GM12878 (cell line): ENCODE data around the gene EME2. TPM values are rescaled to one million over a fixed set of nuclear protein-coding genes. Genes with fewer than 3 reads are reported as not detected.

Experiments used
- ATAC-seq: fragments of 200-7000 bp; cut with Tn5 transposase; 3 replicates; pipeline ENCODE4 v1.9.1; 2020; ENCODE audit warnings: mild to moderate bottlenecking, moderate library complexity
- BruUV-seq: library from RNA; stranded (reverse); fragments of 400-500 nt; replicated peaks from 2 replicates; lab custom pipeline; 2021; lab: Mats Ljungman, UMichigan
- CTCF ChIA-PET: fragments of 300-600 bp; sonication (Branson Sonifier 250); formaldehyde crosslinking; extraction: SDS; loops from one replicate; lab custom pipeline; 2021; ENCODE audit warnings: inconsistent platforms; lab: Yijun Ruan, JAX
- POLR2A ChIA-PET: fragments of 350-600 bp; formaldehyde crosslinking; extraction: SDS; loops from one replicate; lab custom pipeline; 2021; ENCODE audit warnings: inconsistent platforms; lab: Charles Lee
- RAD21 ChIA-PET: fragments of 300-600 bp; sonication (Branson Sonifier 250); formaldehyde crosslinking; loops from one replicate; lab custom pipeline; 2023; ENCODE audit warnings: antibody characterized with exemption; ENCODE audit not compliant: unreplicated experiment; lab: Charles Lee
- SMC1A ChIA-PET: fragments of 300-600 bp; sonication (Branson Sonifier 250); formaldehyde crosslinking; loops from one replicate; lab custom pipeline; 2023; ENCODE audit not compliant: unreplicated experiment, uncharacterized antibody; lab: Charles Lee
- DNase-seq: peaks from one replicate; pipeline ENCODE4 v3.0.0-alpha.2; 2011; ENCODE audit warnings: low read depth, low spot score
- FAIRE-seq: peaks from 3 replicates; lab custom pipeline; 2011; peaks lifted over from hg19 to GRCh38; lab: Jason Lieb, UNC
- H2AFZ ChIP-seq: 2 replicates; pipeline ENCODE4 v1.6.0; 2011; ENCODE audit warnings: low read depth, low read length, control low read depth; ENCODE audit not compliant: control insufficient read depth
- H3K27ac ChIP-seq: 2 replicates; pipeline ENCODE4 v1.5.1; 2011; ENCODE audit warnings: control low read depth; ENCODE audit not compliant: control insufficient read depth, insufficient read depth
- H3K27me3 ChIP-seq, 2 experiments: replicated peaks in 1 of 2; 2 replicates each; pipeline versions ENCODE4 v1.6.0 to v1.6.1; 2011; ENCODE audit warnings: low read length in 1 of 2; ENCODE audit not compliant: control insufficient read depth in 2 of 2, insufficient read depth in 2 of 2
- H3K36me3 ChIP-seq, 2 experiments: 2 replicates each; pipeline ENCODE4 v1.5.1; 2011; ENCODE audit warnings: low read length in 1 of 2; ENCODE audit not compliant: control insufficient read depth in 2 of 2, insufficient read depth in 2 of 2
- H3K4me1 ChIP-seq: 2 replicates; pipeline ENCODE4 v1.6.1; 2011; ENCODE audit warnings: mild to moderate bottlenecking, low read length, moderate library complexity, mixed read lengths; ENCODE audit not compliant: control insufficient read depth, insufficient read depth
- H3K4me2 ChIP-seq: 2 replicates; pipeline ENCODE4 v1.6.0; 2011; ENCODE audit warnings: control low read depth; ENCODE audit not compliant: control insufficient read depth, insufficient read depth
- H3K4me3 ChIP-seq: fragments of 200-600 bp; sonication (generic); 2 replicates; pipeline ENCODE4 v1.5.1; 2016
- H3K79me2 ChIP-seq: 2 replicates; pipeline ENCODE4 v1.6.0; 2011; ENCODE audit warnings: low read length; ENCODE audit not compliant: control insufficient read depth, insufficient read depth
- H3K9ac ChIP-seq: 2 replicates; pipeline ENCODE4 v1.8.0; 2011; ENCODE audit warnings: low read length, control low read depth, mixed read lengths; ENCODE audit not compliant: control insufficient read depth, insufficient read depth
- H3K9me3 ChIP-seq: replicated peaks from 3 replicates; pipeline ENCODE4 v1.5.1; 2011; ENCODE audit warnings: mild to moderate bottlenecking, low read length; ENCODE audit not compliant: control insufficient read depth, insufficient read depth
- H4K20me1 ChIP-seq: 2 replicates; pipeline ENCODE4 v1.6.0; 2011; ENCODE audit not compliant: control insufficient read depth, insufficient read depth
- POLR2A ChIP-seq: IDR thresholded peaks from 2 replicates; pipeline ENCODE4 v1.6.1; 2011; ENCODE audit warnings: low read depth, mild to moderate bottlenecking, low read length
- POLR2AphosphoS5 ChIP-seq: IDR thresholded peaks from 2 replicates; pipeline ENCODE4 v1.6.1; 2011; ENCODE audit warnings: mild to moderate bottlenecking, low read length, inconsistent platforms
- SIX5 ChIP-seq: IDR thresholded peaks from 2 replicates; pipeline ENCODE4 v1.6.1; 2011; ENCODE audit warnings: mild to moderate bottlenecking, low read depth, low read length, moderate library complexity; ENCODE audit not compliant: severe bottlenecking
- TCF3 ChIP-seq: IDR thresholded peaks from 2 replicates; pipeline ENCODE4 v1.6.1; 2012; ENCODE audit warnings: low read depth, mild to moderate bottlenecking, low read length, borderline replicate concordance; ENCODE audit not compliant: insufficient read depth
- ZNF384 ChIP-seq: IDR thresholded peaks from 2 replicates; pipeline ENCODE4 v1.6.1; 2012; ENCODE audit warnings: low read depth, mild to moderate bottlenecking, low read length, improper control_type of control experiment, borderline replicate concordance
- WGBS: methylation state at CpG from one replicate; pipeline ENCODE4 v1.1.6; 2016; ENCODE audit warnings: low lambda C conversion rate; ENCODE audit not compliant: insufficient replicate concordance, insufficient coverage; ENCODE audit errors: missing lambda C conversion rate; 5-methylcytosine and 5-hydroxymethylcytosine counted together
- in situ Hi-C: fragments of 300-500 bp; cut with MboI; formaldehyde crosslinking; loops from 9 replicates; pipeline ENCODE4 v1.14.3; 2018; ENCODE audit warnings: mixed read lengths
- intact Hi-C: fragments of 100-400 bp; cut with micrococcal nuclease; formaldehyde crosslinking; loops from one replicate; pipeline ENCODE4 v1.14.2; 2022; ENCODE audit not compliant: unreplicated experiment
- polyA plus RNA-seq, 11 experiments: library from polyadenylated mRNA; depleted of rRNA in 4 of 11; unstranded in 6 of 11; stranded (reverse) in 5 of 11; fragments of >200 nt; fragmentation: Nextera tagmentation in 4 of 11; fragmentation: Illumina TruSeq in 1 of 11; extraction: Ambion mirVana in 4 of 11; extraction: Trizol in 1 of 11; gene quantifications; 1 replicate in 1 of 11; 2 replicates in 10 of 11; pipeline versions ENCODE4 v1.2.1 to v1.2.3, GENCODE V29; 2011 to 2016; ENCODE audit warnings: inconsistent platforms in 2 of 11, missing spikeins in 2 of 11, low read depth in 1 of 11
- total RNA-seq, 4 experiments: library from RNA; depleted of rRNA in 3 of 4; stranded (reverse); fragments of >200 nt in 3 of 4; fragmentation: Illumina TruSeq in 1 of 4; extraction: Trizol in 1 of 4; gene quantifications; 2 replicates each; pipeline versions ENCODE4 v1.2.1 to v1.2.3, GENCODE V29; 2013 to 2021

The EME2 gene
- total and polyA plus RNA-seq, 10 of the 15 experiments (the other 5 are each of a cell fraction or from before 2014, with no cell fraction given): 0.29 to 16.9 (median 4.1) TPM

GRCh38 chr16:1749152-1750117 lies 23.2 kb upstream of the EME2 start:
- BruUV-seq: no TSS peak
- intact Hi-C loops (no loop called here), in situ Hi-C loops (no loop called here)
- Histone ChIP-seq H3K9me3 (no peaks in the 10 kb centered on the region), H2AFZ (no peak overlapping the region), H3K4me2 (no peak overlapping the region), H4K20me1 (no peaks in the 10 kb centered on the region), H3K36me3 (peaks cover 10 to 12% of the 10 kb centered on the region in 2 experiments), H3K27me3 (no peaks in the 10 kb centered on the region), H3K79me2 (no peaks in the 10 kb centered on the region), H3K9ac (no peak overlapping the region), H3K4me1 (no peaks in the 10 kb centered on the region), H3K27ac (no peak overlapping the region), H3K4me3 (no peak overlapping the region)
- ATAC-seq (no peak), FAIRE-seq (no peak), DNase-seq (no peak)
- TF ChIP-seq POLR2A (0 out of 2 replicates have a peak, but pooled peaks have one; percentile 50), SIX5 (no peak)
- RAD21 ChIA-PET: no interaction called here
- CTCF ChIA-PET: no interaction called here
- SMC1A ChIA-PET: no interaction called here
- POLR2A ChIA-PET: interaction anchor here (0.6 kb wide), 1 partner anchor 103 kb away, joined by 4 read pairs; no protein-coding TSS in a partner anchor
- 91% methylated on average over 29 of the region's 29 CpGs for WGBS

GRCh38 chr16:1751946-1752345 lies 20.7 kb upstream of the EME2 start:
- H3K4me1 ChIP-seq: no peaks in the 10 kb centered on the region
- ChIA-PET RAD21 (no interaction called here), SMC1A (no interaction called here)
- H3K36me3 ChIP-seq: peaks cover 7 to 9% of the 10 kb centered on the region in 2 experiments
- H3K4me2 ChIP-seq: no peak overlapping the region
- ATAC-seq (no peak), FAIRE-seq (no peak)
- no peak overlapping the region for H3K9ac ChIP-seq
- H3K4me3 ChIP-seq: no peak overlapping the region
- TF ChIP-seq POLR2AphosphoS5 (no peak), TCF3 (no peak), ZNF384 (no peak), SIX5 (no peak)
- TF ChIP-seq, all 136 proteins: peak for 0
- no TSS peak for BruUV-seq
- Histone ChIP-seq H3K27ac (no peak overlapping the region), H3K27me3 (no peaks in the 10 kb centered on the region), H4K20me1 (no peaks in the 10 kb centered on the region), H3K79me2 (no peaks in the 10 kb centered on the region), H2AFZ (no peak overlapping the region), H3K9me3 (no peaks in the 10 kb centered on the region)
- in situ Hi-C loops: no loop called here
- POLR2A ChIA-PET: no interaction called here
- intact Hi-C loops: no loop called here
- no peak for DNase-seq
- WGBS: 97% methylated on average over 16 of the region's 16 CpGs
- CTCF ChIA-PET: no interaction called here
